Neutrophil (primary cell): ENCODE measurements around the gene SPRED2.

Source experiments
- H3K27ac ChIP-seq: fragments of 200-600 bp; sonication (generic); 2 replicates; pipeline ENCODE4 v1.5.1; 2016; ENCODE audit warnings: mild to moderate bottlenecking, moderate library complexity
- H3K27me3 ChIP-seq: fragments of 200-600 bp; sonication (generic); 2 replicates; pipeline ENCODE4 v1.6.0; 2016; ENCODE audit warnings: mild to moderate bottlenecking
- H3K36me3 ChIP-seq: fragments of 200-600 bp; sonication (generic); 2 replicates; pipeline ENCODE4 v1.5.1; 2017
- H3K4me1 ChIP-seq, 2 experiments: fragments of 200-600 bp in 1 of 2; sonication (generic) in 1 of 2; 1 replicate in 1 of 2; 2 replicates in 1 of 2; pipeline versions ENCODE4 v1.5.1 to v1.6.1; 2013 to 2016; ENCODE audit warnings: low read depth in 1 of 2, low read length in 1 of 2, mild to moderate bottlenecking in 1 of 2, moderate library complexity in 1 of 2; ENCODE audit not compliant: control insufficient read depth in 1 of 2, insufficient read depth in 1 of 2
- H3K4me3 ChIP-seq, 2 experiments: fragments of 200-600 bp in 1 of 2; sonication (generic) in 1 of 2; 1 replicate in 1 of 2; 2 replicates in 1 of 2; pipeline ENCODE4 v1.5.1; 2013 to 2016; ENCODE audit warnings: low read depth in 1 of 2, low read length in 1 of 2, mild to moderate bottlenecking in 1 of 2, moderate library complexity in 1 of 2
- H3K9me3 ChIP-seq: fragments of 200-600 bp; sonication (generic); 2 replicates; pipeline ENCODE4 v1.5.1; 2016
- CTCF ChIP-seq: fragments of 200-600 bp; sonication (generic); IDR thresholded peaks from 2 replicates; pipeline ENCODE4 v1.5.1; 2016; ENCODE audit warnings: antibody characterized with exemption

The SPRED2 gene

DNA sequence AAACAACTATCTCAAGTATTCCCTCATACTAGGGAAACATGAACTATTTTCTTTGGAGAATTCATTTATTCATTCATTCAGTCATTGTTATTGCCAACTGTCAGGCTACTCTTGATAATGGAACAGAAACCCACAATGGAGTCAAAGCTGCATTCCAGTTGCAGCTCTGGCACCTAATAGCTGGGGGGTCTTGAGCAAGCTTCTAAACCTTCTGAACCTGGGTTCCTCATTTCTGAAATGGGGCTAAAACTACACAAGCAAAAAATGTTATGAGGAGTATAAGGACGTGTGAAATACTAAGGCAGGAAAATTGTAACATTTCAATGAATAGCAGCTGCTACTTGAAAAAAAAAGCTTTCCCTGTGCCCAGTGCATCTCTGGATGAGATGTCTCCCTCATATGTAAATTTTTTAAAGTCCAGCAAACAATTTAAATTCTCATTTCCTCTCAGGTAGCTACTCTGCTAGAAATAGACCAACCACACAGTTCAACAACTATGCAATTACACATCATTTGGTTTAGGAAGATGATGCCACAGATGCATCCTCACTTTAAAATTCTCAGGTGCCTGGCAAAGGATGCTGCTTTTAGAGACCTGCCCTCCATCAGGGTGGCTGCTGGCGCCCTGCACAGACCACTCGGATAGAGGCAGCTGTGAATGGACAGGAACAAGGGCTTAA, 38.5 kb downstream of the SPRED2 start:
- no peaks in the 10 kb centered on the region for H3K27me3 ChIP-seq
- H3K4me1 ChIP-seq = no peaks in the 10 kb centered on the region
- TF ChIP-seq CTCF = no peak
- no peaks in the 10 kb centered on the region for H3K9me3 ChIP-seq
- no peak overlapping the region for H3K27ac ChIP-seq
- no peaks in the 10 kb centered on the region for H3K36me3 ChIP-seq
- no peak overlapping the region for H3K4me3 ChIP-seq

- Histone ChIP-seq H3K27ac (no peak overlapping the region), H3K27me3 (no peaks in the 10 kb centered on the region), H3K36me3 (no peaks in the 10 kb centered on the region), H3K4me3 (no peak overlapping the region), H3K4me1 (no peaks in the 10 kb centered on the region), H3K9me3 (no peaks in the 10 kb centered on the region)
- TF ChIP-seq CTCF = no peak
Measured at GRCh38 chr2:65393046-65393445, 39.4 kb downstream of the SPRED2 start.

DNA sequence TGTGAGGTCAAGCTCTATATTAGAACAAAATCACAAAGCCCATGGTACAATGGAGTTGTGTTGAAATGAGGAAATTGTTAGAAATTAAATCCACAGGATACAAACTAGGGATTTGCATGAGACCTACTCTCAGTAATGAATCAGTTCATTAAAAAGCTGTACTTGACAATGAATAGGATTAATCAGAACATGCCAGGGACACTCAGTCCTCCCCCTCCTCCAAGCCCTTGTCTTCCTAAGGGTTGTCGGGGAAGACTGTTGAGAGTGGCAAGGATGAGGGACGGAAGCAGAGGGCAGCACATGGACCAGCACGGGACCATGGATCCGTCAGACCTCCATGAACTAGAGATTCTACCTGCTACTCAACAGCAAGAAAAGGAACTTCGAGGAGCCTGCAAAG, 39.8 kb downstream of the SPRED2 start:
- no peak overlapping the region for H3K4me3 ChIP-seq
- no peaks in the 10 kb centered on the region for H3K36me3 ChIP-seq
- no peak for TF ChIP-seq CTCF
- H3K27ac ChIP-seq = no peak overlapping the region
- no peaks in the 10 kb centered on the region for H3K9me3 ChIP-seq
- H3K4me1 ChIP-seq = no peaks in the 10 kb centered on the region
- H3K27me3 ChIP-seq = no peaks in the 10 kb centered on the region

DNA sequence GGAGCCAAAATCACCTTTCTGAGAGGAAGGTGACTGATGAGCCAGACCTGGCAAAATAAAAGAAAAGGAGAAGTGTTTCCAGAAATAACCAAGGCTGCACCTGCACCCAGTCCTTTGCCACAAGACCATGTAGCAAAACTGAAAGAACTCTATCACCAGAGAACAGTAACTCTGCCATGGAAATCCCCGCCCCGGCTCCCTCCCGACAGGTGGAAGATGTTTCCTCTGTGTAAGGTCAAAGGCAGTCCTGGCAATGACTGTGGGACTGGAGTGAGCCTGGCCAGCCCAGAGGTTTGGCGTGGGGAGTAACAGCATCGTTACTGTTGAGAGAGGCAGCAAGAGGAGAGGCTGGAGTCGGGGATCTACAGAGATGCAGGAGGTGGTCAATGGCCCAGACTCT, 42.3 kb downstream of the SPRED2 start:
- no peaks in the 10 kb centered on the region for H3K36me3 ChIP-seq
- TF ChIP-seq CTCF = no peak
- no peaks in the 10 kb centered on the region for H3K4me1 ChIP-seq
- no peaks in the 10 kb centered on the region for H3K27me3 ChIP-seq
- no peaks in the 10 kb centered on the region for H3K9me3 ChIP-seq
- H3K4me3 ChIP-seq = no peak overlapping the region
- no peak overlapping the region for H3K27ac ChIP-seq

- no peaks in the 10 kb centered on the region for H3K9me3 ChIP-seq
- no peaks in the 10 kb centered on the region for H3K4me1 ChIP-seq
- no peaks in the 10 kb centered on the region for H3K36me3 ChIP-seq
- TF ChIP-seq CTCF = no peak
- no peak overlapping the region for H3K27ac ChIP-seq
- no peak overlapping the region for H3K4me3 ChIP-seq
- no peaks in the 10 kb centered on the region for H3K27me3 ChIP-seq
Measured at GRCh38 chr2:65389476-65389875, 42.9 kb downstream of the SPRED2 start.
